Measurements from ENCODE around the gene GFER.

Gene GFER

DNA sequence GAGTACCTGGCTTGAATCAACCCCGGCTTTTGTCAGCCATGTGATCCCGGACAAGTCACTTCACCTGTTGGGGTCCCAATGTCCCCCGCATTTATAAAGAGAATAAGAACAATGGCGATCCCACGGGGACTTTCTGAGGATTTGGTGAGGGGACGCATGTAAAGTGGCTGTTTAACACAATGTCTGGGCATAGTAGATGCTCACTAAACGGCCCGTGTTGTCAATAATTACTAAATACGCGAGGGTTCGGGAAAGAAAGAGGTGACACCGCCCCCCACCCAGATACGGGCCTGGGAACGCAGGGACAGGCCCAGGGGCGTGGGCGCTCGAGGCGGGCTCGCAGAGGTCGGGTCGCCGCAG, 7.6 kb downstream of the GFER start:
- no peak for DNase-seq

GRCh38 chr16:1991948-1992703, 8.1 kb downstream of the GFER start:
- DNase-seq, result peak; percentile 97 to 99

DNA sequence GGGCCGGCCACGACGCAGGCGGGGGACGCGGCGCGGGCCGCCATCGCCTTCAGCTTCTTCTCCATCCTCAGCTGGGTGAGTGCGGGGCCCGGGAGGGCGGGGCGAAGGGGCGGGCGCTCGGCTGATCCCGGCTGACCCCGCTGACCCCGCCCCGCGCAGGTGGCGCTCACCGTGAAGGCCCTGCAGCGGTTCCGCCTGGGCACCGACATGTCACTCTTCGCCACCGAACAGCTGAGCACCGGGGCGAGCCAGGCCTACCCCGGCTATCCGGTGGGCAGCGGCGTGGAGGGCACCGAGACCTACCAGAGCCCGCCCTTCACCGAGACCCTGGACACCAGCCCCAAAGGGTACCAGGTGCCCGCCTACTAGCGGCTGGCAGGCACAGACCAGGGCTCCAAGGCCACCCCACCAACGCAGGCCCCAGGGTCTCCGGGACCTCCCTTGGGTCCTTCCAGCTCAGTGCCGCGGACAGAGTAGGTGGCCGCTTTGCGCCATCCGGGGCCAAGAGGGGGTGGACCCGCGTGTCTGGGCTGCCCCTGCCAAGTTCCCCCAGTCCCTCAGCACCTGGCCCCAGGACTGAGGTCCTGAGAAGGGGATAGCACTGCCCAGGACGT, 8.8 kb downstream of the GFER start:
- DNase-seq, result no peak

DNA sequence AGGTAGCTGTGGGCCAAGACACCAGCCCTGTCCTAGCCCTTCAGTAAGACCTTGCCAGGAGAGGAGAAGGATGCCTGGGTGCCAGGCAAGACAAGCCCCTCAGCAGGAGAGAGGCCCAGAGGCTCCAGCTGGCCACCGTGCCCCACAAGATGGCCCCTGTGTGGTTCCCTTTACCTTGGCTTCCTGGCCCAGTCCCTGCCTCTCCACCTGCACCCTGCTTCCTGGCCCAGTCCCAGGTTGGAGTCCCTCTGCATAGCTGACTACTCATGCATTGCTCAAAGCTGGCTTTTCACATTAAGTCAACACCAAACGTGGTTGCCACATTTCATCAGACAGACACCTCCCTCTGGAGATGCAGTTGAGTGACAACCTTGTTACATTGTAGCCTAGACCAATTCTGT, 9.7 kb downstream of the GFER start:
- DNase-seq, result no peak

- no peak for DNase-seq
Measured at GRCh38 chr16:1997494-1998359, 13.7 kb downstream of the GFER start.

DNA sequence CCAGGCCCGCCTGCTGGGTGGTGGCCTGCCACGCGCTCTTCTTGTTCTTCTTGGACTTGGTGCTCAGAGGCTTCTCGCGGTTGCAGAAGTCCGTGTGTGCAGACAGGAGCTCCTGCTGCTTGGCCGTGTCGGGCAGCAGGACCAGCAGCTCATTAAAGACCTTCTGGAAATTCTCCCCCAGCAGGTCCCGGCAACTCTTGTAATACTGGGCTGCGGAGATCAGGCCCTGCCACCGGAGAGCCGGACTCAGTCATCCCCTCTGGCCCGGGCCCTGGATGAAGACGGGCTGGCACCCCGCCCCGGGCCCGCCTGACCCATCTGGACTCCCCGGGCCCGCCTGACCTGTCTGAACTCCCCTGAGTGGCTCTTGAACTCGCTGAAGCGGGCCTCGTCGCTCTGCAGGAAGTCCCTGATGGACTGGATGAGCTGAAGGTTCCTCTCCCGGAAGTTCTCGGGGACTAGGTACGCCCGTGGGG, 14.4 kb downstream of the GFER start:
- no peak for DNase-seq

GRCh38 chr16:1998852-1999801, 15.1 kb downstream of the GFER start:
- no peak for DNase-seq

- DNase-seq, result no peak
Measured at GRCh38 chr16:1999866-2000514, 16.0 kb downstream of the GFER start.

DNA sequence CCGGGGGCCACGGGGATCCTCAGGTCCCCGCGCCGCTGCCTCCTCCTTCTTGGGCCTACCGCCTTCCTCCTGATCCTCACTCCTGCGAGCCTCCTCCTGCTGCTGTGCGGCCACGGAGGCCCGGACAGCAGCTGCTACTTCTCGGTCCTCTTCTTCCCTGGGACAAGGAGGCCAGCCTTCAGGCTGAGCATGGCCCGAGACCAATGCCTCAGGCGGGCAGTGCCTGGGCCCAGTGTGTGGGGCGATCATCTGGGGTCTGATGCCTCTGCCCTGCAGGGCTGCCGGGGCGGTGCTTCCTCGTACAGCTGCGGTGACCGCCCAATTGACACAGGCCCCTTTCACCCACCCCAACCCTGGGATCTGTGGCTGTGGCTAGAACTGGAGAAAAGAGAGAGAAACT, 17.0 kb downstream of the GFER start:
- DNase-seq, result no peak

- no peak for DNase-seq
Measured at GRCh38 chr16:2001456-2002355, 17.7 kb downstream of the GFER start.

DNA sequence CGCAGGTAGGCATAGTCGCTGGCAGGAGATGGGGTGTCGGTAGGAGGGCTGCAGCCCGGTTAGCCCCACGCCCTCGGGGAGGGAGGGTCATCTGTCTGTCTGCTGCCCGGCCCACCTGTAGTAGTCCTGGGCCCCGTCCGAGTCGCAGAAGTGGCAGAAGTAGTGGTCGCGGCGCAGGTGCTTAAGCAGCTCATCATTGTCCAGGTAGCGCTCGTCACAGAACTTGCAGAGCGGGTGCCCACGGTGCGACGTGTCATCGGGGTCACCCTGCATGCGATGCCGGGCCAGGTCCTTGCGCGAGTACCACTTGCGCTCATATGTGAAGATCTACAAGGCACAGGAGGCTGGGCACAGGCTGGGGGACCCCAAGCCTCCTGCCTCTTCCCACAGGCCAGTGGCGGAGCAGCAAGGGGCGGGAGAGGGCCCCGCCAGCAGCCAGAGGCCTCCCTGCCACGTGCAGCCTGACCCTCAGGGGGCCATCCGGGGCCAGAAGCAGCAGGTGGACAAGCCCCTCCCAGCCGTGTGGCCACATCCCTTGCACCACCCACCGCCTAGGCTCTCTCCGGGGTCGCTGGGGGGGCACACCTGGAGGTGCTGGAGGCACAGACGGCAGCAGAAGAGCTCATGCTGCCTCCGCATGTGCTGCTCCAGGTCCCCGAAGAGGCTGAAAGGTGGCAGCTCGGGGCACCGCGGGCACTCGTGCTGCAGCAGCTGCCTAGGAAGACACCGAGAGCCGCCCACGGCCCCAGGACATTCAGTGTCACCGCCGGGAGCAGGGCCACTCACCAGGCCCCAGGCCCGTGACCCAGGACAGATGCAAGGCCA, 18.6 kb downstream of the GFER start:
- no peak for DNase-seq

- no peak for DNase-seq
Measured at GRCh38 chr16:2003231-2003826, 19.3 kb downstream of the GFER start.

DNA sequence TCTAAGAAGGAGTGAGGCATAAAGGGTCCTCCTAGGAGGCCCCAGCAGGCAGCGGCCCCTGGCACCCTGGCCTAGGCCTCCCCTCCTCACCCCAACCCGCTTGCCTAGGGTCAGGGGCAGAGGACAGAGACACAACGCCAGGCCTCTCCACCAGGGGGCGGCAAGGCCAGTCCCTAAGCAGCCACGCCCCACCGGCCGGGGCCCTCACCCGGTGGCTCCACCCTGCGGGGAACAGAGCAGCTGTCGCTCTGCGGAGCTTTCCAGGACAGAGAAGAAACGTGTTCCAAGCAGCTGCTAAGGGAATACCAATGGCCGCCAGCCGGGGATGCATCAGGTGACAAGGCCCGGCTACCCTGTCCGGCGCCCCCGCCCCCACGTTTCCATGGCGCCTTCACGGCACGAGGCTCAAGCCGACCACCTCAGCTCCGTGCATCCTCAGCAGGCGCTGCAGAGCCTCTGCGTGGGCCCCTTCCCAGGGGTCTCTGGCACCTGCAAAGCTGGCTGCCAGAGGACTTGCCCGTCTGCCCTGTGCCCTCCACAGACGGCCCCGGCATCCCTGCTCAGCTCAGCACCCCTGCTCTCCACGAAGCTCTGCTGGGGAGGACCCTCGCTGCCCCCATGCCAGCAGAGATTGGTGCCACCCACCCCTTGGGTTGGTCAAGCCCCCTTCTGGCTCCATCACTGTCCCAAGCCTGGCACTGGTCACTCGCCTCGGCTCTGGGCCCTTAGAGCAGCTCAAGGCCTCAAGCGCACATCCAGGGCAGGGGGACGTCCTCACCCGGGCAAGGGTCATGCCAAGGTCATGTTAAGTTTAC, 20.0 kb downstream of the GFER start:
- peak; percentile 75 to 84 for DNase-seq

DNA sequence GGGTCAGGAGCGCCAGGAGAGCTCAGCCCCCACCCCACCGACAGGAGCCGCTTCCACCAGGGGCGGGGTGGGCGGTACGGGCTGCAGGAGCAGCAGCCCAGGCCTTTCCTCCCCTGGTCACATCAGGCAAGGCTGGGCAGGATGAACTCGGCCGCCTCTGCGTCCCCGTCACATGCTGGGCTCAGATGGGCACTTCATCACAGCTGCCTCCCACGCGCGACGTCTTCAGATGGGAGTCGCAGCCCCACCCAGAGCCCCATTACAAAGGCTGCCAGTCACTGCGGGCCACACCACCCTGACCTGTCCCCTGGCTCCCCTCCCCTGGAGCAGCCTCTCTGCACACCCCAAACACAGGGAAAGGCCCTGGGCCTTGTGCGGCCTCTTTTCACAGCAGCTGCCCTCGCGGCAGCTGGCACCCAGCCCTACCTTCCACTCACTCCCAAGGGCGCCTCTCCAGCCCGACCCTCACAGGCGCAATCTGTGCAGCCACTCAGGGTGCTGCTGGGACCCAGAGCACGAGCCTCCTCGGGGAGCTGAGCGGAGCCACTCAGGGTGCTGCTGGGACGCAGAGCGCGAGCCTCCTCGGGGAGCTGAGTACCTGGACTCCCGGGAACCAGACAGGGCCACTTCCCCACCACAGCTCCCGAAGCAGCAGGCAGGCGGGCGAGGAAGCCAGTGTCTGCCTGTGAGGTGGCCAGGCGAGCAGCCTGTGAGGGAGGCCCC, 21.0 kb downstream of the GFER start:
- DNase-seq, result no peak

- no peak for DNase-seq
Measured at GRCh38 chr16:2005646-2006045, 21.7 kb downstream of the GFER start.

- no peak for DNase-seq
Measured at GRCh38 chr16:2006317-2006716, 22.3 kb downstream of the GFER start.

GRCh38 chr16:2007081-2007836, 23.3 kb downstream of the GFER start:
- DNase-seq, result no peak

Data from stimulated activated CD4-positive, alpha-beta T cell treated with anti-CD3 and anti-CD28 coated beads, Interleukin-4, amount 100 ng/mL, for 4 hours (primary cell).